GM12878 (cell line): ENCODE measurements around the gene DCTN2. TPM values are rescaled to one million over a fixed set of nuclear protein-coding genes. Genes with fewer than 3 reads are reported as not detected.

Experiments
- ATAC-seq: fragments of 200-7000 bp; cut with Tn5 transposase; 3 replicates; pipeline ENCODE4 v1.9.1; 2020; ENCODE audit warnings: mild to moderate bottlenecking, moderate library complexity
- BruUV-seq: library from RNA; stranded (reverse); fragments of 400-500 nt; replicated peaks from 2 replicates; lab custom pipeline; 2021; lab: Mats Ljungman, UMichigan
- CTCF ChIA-PET: fragments of 300-600 bp; sonication (Branson Sonifier 250); formaldehyde crosslinking; extraction: SDS; loops from one replicate; lab custom pipeline; 2021; ENCODE audit warnings: inconsistent platforms; lab: Yijun Ruan, JAX
- POLR2A ChIA-PET: fragments of 350-600 bp; formaldehyde crosslinking; extraction: SDS; loops from one replicate; lab custom pipeline; 2021; ENCODE audit warnings: inconsistent platforms; lab: Charles Lee
- RAD21 ChIA-PET: fragments of 300-600 bp; sonication (Branson Sonifier 250); formaldehyde crosslinking; loops from one replicate; lab custom pipeline; 2023; ENCODE audit warnings: antibody characterized with exemption; ENCODE audit not compliant: unreplicated experiment; lab: Charles Lee
- SMC1A ChIA-PET: fragments of 300-600 bp; sonication (Branson Sonifier 250); formaldehyde crosslinking; loops from one replicate; lab custom pipeline; 2023; ENCODE audit not compliant: unreplicated experiment, uncharacterized antibody; lab: Charles Lee
- DNase-seq: peaks from one replicate; pipeline ENCODE4 v3.0.0-alpha.2; 2011; ENCODE audit warnings: low read depth, low spot score
- FAIRE-seq: peaks from 3 replicates; lab custom pipeline; 2011; peaks lifted over from hg19 to GRCh38; lab: Jason Lieb, UNC
- H2AFZ ChIP-seq: 2 replicates; pipeline ENCODE4 v1.6.0; 2011; ENCODE audit warnings: low read depth, low read length, control low read depth; ENCODE audit not compliant: control insufficient read depth
- H3K27ac ChIP-seq: 2 replicates; pipeline ENCODE4 v1.5.1; 2011; ENCODE audit warnings: control low read depth; ENCODE audit not compliant: control insufficient read depth, insufficient read depth
- H3K27me3 ChIP-seq, 2 experiments: replicated peaks in 1 of 2; 2 replicates each; pipeline versions ENCODE4 v1.6.0 to v1.6.1; 2011; ENCODE audit warnings: low read length in 1 of 2; ENCODE audit not compliant: control insufficient read depth in 2 of 2, insufficient read depth in 2 of 2
- H3K36me3 ChIP-seq, 2 experiments: 2 replicates each; pipeline ENCODE4 v1.5.1; 2011; ENCODE audit warnings: low read length in 1 of 2; ENCODE audit not compliant: control insufficient read depth in 2 of 2, insufficient read depth in 2 of 2
- H3K4me1 ChIP-seq: 2 replicates; pipeline ENCODE4 v1.6.1; 2011; ENCODE audit warnings: mild to moderate bottlenecking, low read length, moderate library complexity, mixed read lengths; ENCODE audit not compliant: control insufficient read depth, insufficient read depth
- H3K4me2 ChIP-seq: 2 replicates; pipeline ENCODE4 v1.6.0; 2011; ENCODE audit warnings: control low read depth; ENCODE audit not compliant: control insufficient read depth, insufficient read depth
- H3K4me3 ChIP-seq: fragments of 200-600 bp; sonication (generic); 2 replicates; pipeline ENCODE4 v1.5.1; 2016
- H3K79me2 ChIP-seq: 2 replicates; pipeline ENCODE4 v1.6.0; 2011; ENCODE audit warnings: low read length; ENCODE audit not compliant: control insufficient read depth, insufficient read depth
- H3K9ac ChIP-seq: 2 replicates; pipeline ENCODE4 v1.8.0; 2011; ENCODE audit warnings: low read length, control low read depth, mixed read lengths; ENCODE audit not compliant: control insufficient read depth, insufficient read depth
- H3K9me3 ChIP-seq: replicated peaks from 3 replicates; pipeline ENCODE4 v1.5.1; 2011; ENCODE audit warnings: mild to moderate bottlenecking, low read length; ENCODE audit not compliant: control insufficient read depth, insufficient read depth
- H4K20me1 ChIP-seq: 2 replicates; pipeline ENCODE4 v1.6.0; 2011; ENCODE audit not compliant: control insufficient read depth, insufficient read depth
- ETV6 ChIP-seq, 2 experiments: fragments of 450-650 bp in 1 of 2; IDR thresholded peaks in 1 of 2; conservative IDR thresholded peaks in 1 of 2; 2 replicates each; pipeline ENCODE4 v1.6.1; 2014; ENCODE audit warnings: antibody characterized with exemption in 1 of 2, borderline replicate concordance in 1 of 2, low read depth in 1 of 2, mild to moderate bottlenecking in 1 of 2, moderate library complexity in 1 of 2
- KLF5 ChIP-seq: fragments of 450-650 bp; IDR thresholded peaks from 2 replicates; pipeline ENCODE4 v1.6.1; 2014; ENCODE audit warnings: mild to moderate bottlenecking; ENCODE audit not compliant: partially characterized antibody
- MYC ChIP-seq: IDR thresholded peaks from 2 replicates; pipeline ENCODE4 v1.6.1; 2011; ENCODE audit warnings: mild to moderate bottlenecking, low read length, moderate library complexity, inconsistent platforms; ENCODE audit not compliant: insufficient read depth, insufficient replicate concordance, insufficient read length, severe bottlenecking
- SMAD5 ChIP-seq: IDR thresholded peaks from 2 replicates; pipeline ENCODE4 v1.6.1; 2016; ENCODE audit warnings: antibody characterized with exemption, low read depth
- SUPT20H ChIP-seq: IDR thresholded peaks from 2 replicates; pipeline ENCODE4 v1.6.1; 2011; ENCODE audit warnings: low read depth, mild to moderate bottlenecking, low read length, moderate library complexity, borderline replicate concordance; ENCODE audit not compliant: control insufficient read depth
- ZNF207 ChIP-seq: fragments of 450-650 bp; IDR thresholded peaks from 2 replicates; pipeline ENCODE4 v1.6.1; 2014; ENCODE audit warnings: antibody characterized with exemption, mild to moderate bottlenecking, borderline replicate concordance
- ZNF622 ChIP-seq: fragments of 450-650 bp; IDR thresholded peaks from 2 replicates; pipeline ENCODE4 v1.6.1; 2017; ENCODE audit warnings: mild to moderate bottlenecking, inconsistent platforms
- WGBS: methylation state at CpG from one replicate; pipeline ENCODE4 v1.1.6; 2016; ENCODE audit warnings: low lambda C conversion rate; ENCODE audit not compliant: insufficient replicate concordance, insufficient coverage; ENCODE audit errors: missing lambda C conversion rate; 5-methylcytosine and 5-hydroxymethylcytosine counted together
- in situ Hi-C: fragments of 300-500 bp; cut with MboI; formaldehyde crosslinking; loops from 9 replicates; pipeline ENCODE4 v1.14.3; 2018; ENCODE audit warnings: mixed read lengths
- intact Hi-C: fragments of 100-400 bp; cut with micrococcal nuclease; formaldehyde crosslinking; loops from one replicate; pipeline ENCODE4 v1.14.2; 2022; ENCODE audit not compliant: unreplicated experiment
- polyA plus RNA-seq, 11 experiments: library from polyadenylated mRNA; depleted of rRNA in 4 of 11; unstranded in 6 of 11; stranded (reverse) in 5 of 11; fragments of >200 nt; fragmentation: Nextera tagmentation in 4 of 11; fragmentation: Illumina TruSeq in 1 of 11; extraction: Ambion mirVana in 4 of 11; extraction: Trizol in 1 of 11; gene quantifications; 1 replicate in 1 of 11; 2 replicates in 10 of 11; pipeline versions ENCODE4 v1.2.1 to v1.2.3, GENCODE V29; 2011 to 2016; ENCODE audit warnings: inconsistent platforms in 2 of 11, missing spikeins in 2 of 11, low read depth in 1 of 11
- total RNA-seq, 4 experiments: library from RNA; depleted of rRNA in 3 of 4; stranded (reverse); fragments of >200 nt in 3 of 4; fragmentation: Illumina TruSeq in 1 of 4; extraction: Trizol in 1 of 4; gene quantifications; 2 replicates each; pipeline versions ENCODE4 v1.2.1 to v1.2.3, GENCODE V29; 2013 to 2021
- TF ChIP-seq, protein P1 (sequence below): IDR thresholded peaks from 2 replicates; pipeline ENCODE4 v1.6.1; 2011; ENCODE audit warnings: mild to moderate bottlenecking, low read depth, low read length, moderate library complexity; ENCODE audit not compliant: insufficient replicate concordance

The DCTN2 gene
- total and polyA plus RNA-seq, 10 of the 15 experiments (the other 5 are each of a cell fraction or from before 2014, with no cell fraction given): 32.3 to 171 (median 100) TPM

DNA sequence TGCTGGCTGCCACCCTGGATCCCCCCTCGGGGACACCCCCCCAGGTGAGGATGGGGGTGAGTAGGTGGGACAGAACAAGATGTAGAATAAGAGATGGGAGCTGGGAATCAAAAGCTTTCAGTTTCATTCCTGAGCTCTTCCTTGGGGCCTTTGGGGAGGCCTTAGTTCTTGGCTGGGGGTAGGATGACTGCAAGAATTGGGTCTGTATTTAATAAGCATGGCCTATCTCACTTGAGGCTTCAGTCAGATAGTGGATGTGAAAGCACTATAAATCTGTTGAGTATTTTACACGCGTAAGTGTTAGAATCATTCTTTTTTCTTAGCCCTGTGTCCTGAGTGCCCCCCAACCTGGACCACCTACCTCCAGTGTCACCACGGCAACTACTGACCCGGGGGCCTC is 19.8 kb downstream of the DCTN2 start:
- DNase-seq: no peak
- TF ChIP-seq ETV6 (conservative IDR thresholded peaks at IDR 0.05 in 1 of 2, IDR thresholded peaks at IDR 0.05 in 1 of 2; ENCODE audit: borderline replicate concordance in 1 of 2, low read depth in 1 of 2): no peak
- TF ChIP-seq ZNF207: no peak
- TF ChIP-seq, protein P1, sequence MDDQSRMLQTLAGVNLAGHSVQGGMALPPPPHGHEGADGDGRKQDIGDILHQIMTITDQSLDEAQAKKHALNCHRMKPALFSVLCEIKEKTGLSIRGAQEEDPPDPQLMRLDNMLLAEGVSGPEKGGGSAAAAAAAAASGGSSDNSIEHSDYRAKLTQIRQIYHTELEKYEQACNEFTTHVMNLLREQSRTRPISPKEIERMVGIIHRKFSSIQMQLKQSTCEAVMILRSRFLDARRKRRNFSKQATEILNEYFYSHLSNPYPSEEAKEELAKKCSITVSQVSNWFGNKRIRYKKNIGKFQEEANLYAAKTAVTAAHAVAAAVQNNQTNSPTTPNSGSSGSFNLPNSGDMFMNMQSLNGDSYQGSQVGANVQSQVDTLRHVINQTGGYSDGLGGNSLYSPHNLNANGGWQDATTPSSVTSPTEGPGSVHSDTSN: no peak
- no peak for TF ChIP-seq SUPT20H
- no peak for TF ChIP-seq KLF5
- TF ChIP-seq MYC: no peak
- TF ChIP-seq SMAD5: no peak
- no peak for TF ChIP-seq ZNF622
- H3K27ac ChIP-seq: no peak overlapping the region
- BruUV-seq: no TSS peak
- no peaks in the 10 kb centered on the region for H4K20me1 ChIP-seq
- intact Hi-C loops (no loop called here), in situ Hi-C loops (no loop called here)
- no peak overlapping the region for H3K4me2 ChIP-seq
- H3K79me2 ChIP-seq: peaks cover 23% of the 10 kb centered on the region
- no peak for ATAC-seq
- FAIRE-seq: no peak
- H2AFZ ChIP-seq: no peak overlapping the region
- POLR2A ChIA-PET: no interaction called here
- H3K9ac ChIP-seq: no peak overlapping the region
- RAD21 ChIA-PET: no interaction called here
- H3K27me3 ChIP-seq: no peaks in the 10 kb centered on the region
- peaks cover 19 to 28% of the 10 kb centered on the region in 2 experiments for H3K36me3 ChIP-seq
- SMC1A ChIA-PET: no interaction called here
- CTCF ChIA-PET: no interaction called here
- H3K4me3 ChIP-seq: no peak overlapping the region
- H3K4me1 ChIP-seq: peaks cover 16% of the 10 kb centered on the region
- 98% methylated on average over 5 of the region's 5 CpGs for WGBS
- no peaks in the 10 kb centered on the region for H3K9me3 ChIP-seq
